CD14-positive monocyte (primary cell): Measurements from ENCODE around the gene ASAP3. TPM values are rescaled to one million over a fixed set of nuclear protein-coding genes. Genes with fewer than 3 reads are reported as not detected.
A peak's percentile ranks its signal among the peaks of the same experiment; 100 is the strongest.

Source experiments
- DNase-seq, 3 donors: peaks; one replicate each; pipeline ENCODE4 v3.0.0-alpha.2; 2011 to 2022
- H2AFZ ChIP-seq: 2 replicates; pipeline ENCODE4 v1.6.0; 2012; ENCODE audit warnings: mild to moderate bottlenecking, low read depth, low read length, inconsistent platforms; ENCODE audit not compliant: insufficient read depth, poor library complexity, severe bottlenecking
- H3K27ac ChIP-seq, 2 donors: 1 replicate in 1 of 2; 2 replicates in 1 of 2; pipeline ENCODE4 v1.5.1; 2012 to 2013; ENCODE audit warnings: low read length in 2 of 2, control low read depth in 1 of 2, inconsistent platforms in 1 of 2, low read depth in 1 of 2, mild to moderate bottlenecking in 1 of 2
- H3K27me3 ChIP-seq, 2 donors: one replicate each; pipeline versions ENCODE4 v1.6.0 to v1.6.1; 2011 to 2013; ENCODE audit warnings: low read length in 2 of 2; ENCODE audit not compliant: control insufficient read depth in 2 of 2, insufficient read depth in 2 of 2
- H3K36me3 ChIP-seq, 2 donors: replicated peaks in 1 of 2; 1 replicate in 1 of 2; 2 replicates in 1 of 2; pipeline versions ENCODE4 v1.5.1 to v1.6.1; 2012 to 2013; ENCODE audit warnings: low read length in 2 of 2, control low read depth in 1 of 2, inconsistent platforms in 1 of 2, mild to moderate bottlenecking in 1 of 2; ENCODE audit not compliant: insufficient read depth in 2 of 2, control insufficient read depth in 1 of 2
- H3K4me1 ChIP-seq, 2 donors: 1 replicate in 1 of 2; 2 replicates in 1 of 2; pipeline versions ENCODE4 v1.5.1 to v1.6.1; 2012 to 2013; ENCODE audit warnings: low read length in 2 of 2, control low read depth in 1 of 2, inconsistent platforms in 1 of 2, mild to moderate bottlenecking in 1 of 2, moderate library complexity in 1 of 2; ENCODE audit not compliant: insufficient read depth in 2 of 2, control insufficient read depth in 1 of 2
- H3K4me2 ChIP-seq: replicated peaks from 2 replicates; pipeline ENCODE3; 2012; ENCODE audit warnings: low read length, moderate library complexity, mild to moderate bottlenecking; ENCODE audit not compliant: poor library complexity, severe bottlenecking; ENCODE audit errors: extremely low read depth
- H3K4me3 ChIP-seq, 3 experiments: fragments of 200-600 bp in 1 of 3; sonication (generic) in 1 of 3; replicated peaks in 1 of 3; 1 replicate in 2 of 3; 2 replicates in 1 of 3; pipeline ENCODE4 v1.5.1; 2011 to 2013; ENCODE audit warnings: low read length in 3 of 3, mild to moderate bottlenecking in 3 of 3, control low read depth in 2 of 3, low read depth in 2 of 3, inconsistent platforms in 1 of 3, moderate library complexity in 1 of 3
- H3K79me2 ChIP-seq: 2 replicates; pipeline ENCODE4 v1.6.0; 2012; ENCODE audit warnings: mild to moderate bottlenecking, control low read depth, inconsistent platforms, low read length, moderate library complexity; ENCODE audit not compliant: insufficient read depth
- H3K9ac ChIP-seq: 2 replicates; pipeline ENCODE4 v1.6.0; 2017; ENCODE audit warnings: low read length, mild to moderate bottlenecking; ENCODE audit not compliant: insufficient read depth, poor library complexity, severe bottlenecking
- H3K9me3 ChIP-seq, 2 donors: replicated peaks in 1 of 2; 1 replicate in 1 of 2; 2 replicates in 1 of 2; pipeline versions ENCODE4 v1.5.1 to v1.6.1; 2012 to 2013; ENCODE audit warnings: low read length in 2 of 2, control low read depth in 1 of 2; ENCODE audit not compliant: control insufficient read depth in 1 of 2, insufficient read depth in 1 of 2
- H4K20me1 ChIP-seq: 2 replicates; pipeline ENCODE4 v1.6.0; 2012; ENCODE audit warnings: mild to moderate bottlenecking, low read length, control low read depth, moderate library complexity; ENCODE audit not compliant: insufficient read depth
- H3K27ac Mint-ChIP-seq, 7 donors: one replicate each; pipeline ENCODE4 v1.8.0; 2020; ENCODE audit warnings: mild to moderate bottlenecking in 7 of 7, mixed read lengths in 7 of 7, moderate library complexity in 6 of 7, inconsistent platforms in 2 of 7
- H3K27me3 Mint-ChIP-seq, 3 donors: one replicate each; pipeline ENCODE4 v1.8.0; 2021 to 2022; ENCODE audit warnings: low read depth in 3 of 3, mild to moderate bottlenecking in 3 of 3, mixed read lengths in 3 of 3, moderate library complexity in 3 of 3, inconsistent platforms in 1 of 3
- H3K36me3 Mint-ChIP-seq, 2 donors: one replicate each; pipeline ENCODE4 v1.8.0; 2020; ENCODE audit warnings: mixed read lengths in 2 of 2, inconsistent platforms in 1 of 2, mild to moderate bottlenecking in 1 of 2
- H3K4me1 Mint-ChIP-seq: one replicate; pipeline ENCODE4 v1.8.0; 2020; ENCODE audit warnings: mild to moderate bottlenecking, mixed read lengths
- H3K4me3 Mint-ChIP-seq, 2 donors: one replicate each; pipeline ENCODE4 v1.8.0; 2020; ENCODE audit warnings: mild to moderate bottlenecking in 2 of 2, mixed read lengths in 2 of 2, moderate library complexity in 1 of 2
- H3K9me3 Mint-ChIP-seq, 7 donors: one replicate each; pipeline ENCODE4 v1.8.0; 2020 to 2022; ENCODE audit warnings: mixed read lengths in 7 of 7, mild to moderate bottlenecking in 6 of 7, moderate library complexity in 6 of 7, inconsistent platforms in 2 of 7
- CTCF ChIP-seq: fragments of 200-600 bp; IDR thresholded peaks from one replicate; pipeline ENCODE4 v1.8.0; 2022; ENCODE audit warnings: antibody characterized with exemption, mild to moderate bottlenecking
- WGBS: methylation state at CpG from one replicate; pipeline ENCODE4 v1.1.5; 2013; ENCODE audit warnings: missing lambda C conversion rate; ENCODE audit not compliant: insufficient coverage; 5-methylcytosine and 5-hydroxymethylcytosine counted together
- intact Hi-C, 2 donors: fragments of 100-400 bp; cut with micrococcal nuclease; formaldehyde crosslinking; loops; one replicate each; pipeline versions ENCODE4 v1.15.0 to v1.15.1; 2023
- polyA plus RNA-seq, 3 donors: library from polyadenylated mRNA; depleted of rRNA in 1 of 3; unstranded in 2 of 3; stranded (reverse) in 1 of 3; fragments of 300-500 nt in 2 of 3; fragments of >200 nt in 1 of 3; fragmentation: Illumina TruSeq in 2 of 3; gene quantifications; 1 replicate in 2 of 3; 2 replicates in 1 of 3; pipeline ENCODE4 v1.2.3, GENCODE V29; 2012 to 2021

ASAP3 gene
- polyA plus RNA-seq, 3 donors = 0.27 to 1.1 TPM; not detected in 1

GRCh38 chr1:23481026-23481597, 2.9 kb downstream of the ASAP3 start:
- DNase-seq = no peak
- H3K4me1 Mint-ChIP-seq = peaks cover 14% of the 10 kb centered on the region
- Histone ChIP-seq H2AFZ (no peak overlapping the region), H3K4me1 (peaks cover 11 to 16% of the 10 kb centered on the region in 2 donors), H3K27me3 (peaks cover 39 to 52% of the 10 kb centered on the region in 2 donors), H3K4me3 (no peak overlapping the region), H3K79me2 (no peaks in the 10 kb centered on the region), H3K9ac (no peak overlapping the region), H4K20me1 (no peaks in the 10 kb centered on the region), H3K4me2 (no peak overlapping the region), H3K36me3 (no peaks in the 10 kb centered on the region), H3K9me3 (peaks cover 2 to 14% of the 10 kb centered on the region in 2 donors), H3K27ac (no peak overlapping the region)
- no peak overlapping the region for H3K4me3 Mint-ChIP-seq
- peaks cover 0 to 9% (median 3%) of the 10 kb centered on the region in 7 donors for H3K9me3 Mint-ChIP-seq
- H3K27me3 Mint-ChIP-seq = peaks cover 55 to 61% (median 56%) of the 10 kb centered on the region in 3 donors
- peaks cover 0 to 5% of the 10 kb centered on the region in 2 donors for H3K36me3 Mint-ChIP-seq
- TF ChIP-seq CTCF = no peak
- WGBS = 94% methylated on average over 3 of the region's 7 CpGs
- intact Hi-C loops = no loop called here
- H3K27ac Mint-ChIP-seq = no peak overlapping the region

- 100% methylated on average over 1 of the region's 4 CpGs for WGBS
- DNase-seq = no peak
- H3K4me1 ChIP-seq = peaks cover 11 to 16% of the 10 kb centered on the region in 2 donors
- no peaks in the 10 kb centered on the region for H4K20me1 ChIP-seq
- peak overlapping the region in 1 of 2 donors; percentile 53 for H3K4me3 Mint-ChIP-seq
- peaks cover 14% of the 10 kb centered on the region for H3K4me1 Mint-ChIP-seq
- no peak for TF ChIP-seq CTCF
- no peak overlapping the region for H3K9ac ChIP-seq
- no peaks in the 10 kb centered on the region for H3K36me3 ChIP-seq
- H3K9me3 Mint-ChIP-seq = peaks cover 0 to 9% (median 3%) of the 10 kb centered on the region in 7 donors
- peaks cover 0 to 5% of the 10 kb centered on the region in 2 donors for H3K36me3 Mint-ChIP-seq
- no peak overlapping the region for H2AFZ ChIP-seq
- H3K4me2 ChIP-seq = no peak overlapping the region
- peaks cover 34 to 45% of the 10 kb centered on the region in 2 donors for H3K27me3 ChIP-seq
- H3K27ac Mint-ChIP-seq = no peak overlapping the region
- peaks cover 48 to 55% (median 51%) of the 10 kb centered on the region in 3 donors for H3K27me3 Mint-ChIP-seq
- H3K4me3 ChIP-seq = no peak overlapping the region
- peaks cover 2 to 14% of the 10 kb centered on the region in 2 donors for H3K9me3 ChIP-seq
- intact Hi-C loops = no loop called here
- no peak overlapping the region for H3K27ac ChIP-seq
- H3K79me2 ChIP-seq = no peaks in the 10 kb centered on the region
These were observed 3.6 kb downstream of the ASAP3 start for GRCh38 chr1:23480187-23481025.
